Measurements from ENCODE around the gene TIA1.
"Not testable (repeated sequence)": the region's sequence is repeated elsewhere in the genome, so short reads cannot be mapped to it uniquely, and the experiment has no call there.

The TIA1 gene

DNA sequence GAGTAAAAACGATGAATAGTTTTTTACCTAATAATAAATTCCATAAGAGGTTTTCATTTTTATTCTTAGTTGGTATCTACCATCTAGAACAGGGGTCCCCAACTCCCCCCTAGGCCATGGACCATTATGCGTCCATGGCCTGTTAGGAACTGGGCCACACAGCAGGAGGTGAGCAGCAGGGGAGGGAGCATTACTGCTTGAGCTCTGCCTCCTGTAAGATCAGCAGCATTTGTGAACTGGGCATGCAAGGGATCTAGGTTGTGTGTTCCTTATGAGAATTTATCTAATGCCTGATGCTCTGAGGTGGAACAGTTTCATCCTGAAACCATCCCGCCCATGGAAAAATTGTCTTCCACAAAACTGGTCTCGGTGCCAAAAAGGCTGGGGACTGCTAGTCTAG lies 5.9 kb downstream of the TIA1 start:
- no peak for DNase-seq (ENCODE audit: low read depth)
- TF ChIP-seq, protein P1, sequence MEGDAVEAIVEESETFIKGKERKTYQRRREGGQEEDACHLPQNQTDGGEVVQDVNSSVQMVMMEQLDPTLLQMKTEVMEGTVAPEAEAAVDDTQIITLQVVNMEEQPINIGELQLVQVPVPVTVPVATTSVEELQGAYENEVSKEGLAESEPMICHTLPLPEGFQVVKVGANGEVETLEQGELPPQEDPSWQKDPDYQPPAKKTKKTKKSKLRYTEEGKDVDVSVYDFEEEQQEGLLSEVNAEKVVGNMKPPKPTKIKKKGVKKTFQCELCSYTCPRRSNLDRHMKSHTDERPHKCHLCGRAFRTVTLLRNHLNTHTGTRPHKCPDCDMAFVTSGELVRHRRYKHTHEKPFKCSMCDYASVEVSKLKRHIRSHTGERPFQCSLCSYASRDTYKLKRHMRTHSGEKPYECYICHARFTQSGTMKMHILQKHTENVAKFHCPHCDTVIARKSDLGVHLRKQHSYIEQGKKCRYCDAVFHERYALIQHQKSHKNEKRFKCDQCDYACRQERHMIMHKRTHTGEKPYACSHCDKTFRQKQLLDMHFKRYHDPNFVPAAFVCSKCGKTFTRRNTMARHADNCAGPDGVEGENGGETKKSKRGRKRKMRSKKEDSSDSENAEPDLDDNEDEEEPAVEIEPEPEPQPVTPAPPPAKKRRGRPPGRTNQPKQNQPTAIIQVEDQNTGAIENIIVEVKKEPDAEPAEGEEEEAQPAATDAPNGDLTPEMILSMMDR (conservative IDR thresholded peaks at IDR 0.05; ENCODE audit: control insufficient read depth, insufficient read depth, low read depth, low read length): no peak
- no peak overlapping the region for H3K4me3 ChIP-seq (ENCODE audit: control insufficient read depth, low read depth, low read length)

GRCh38 chr2:70241340-70241739 lies 7.1 kb downstream of the TIA1 start:
- peak; percentile 10 for DNase-seq (ENCODE audit: low read depth)
- TF ChIP-seq, protein P1 (conservative IDR thresholded peaks at IDR 0.05; ENCODE audit: control insufficient read depth, insufficient read depth, low read depth, low read length): no peak
- H3K4me3 ChIP-seq (ENCODE audit: control insufficient read depth, low read depth, low read length): no peak overlapping the region

DNA sequence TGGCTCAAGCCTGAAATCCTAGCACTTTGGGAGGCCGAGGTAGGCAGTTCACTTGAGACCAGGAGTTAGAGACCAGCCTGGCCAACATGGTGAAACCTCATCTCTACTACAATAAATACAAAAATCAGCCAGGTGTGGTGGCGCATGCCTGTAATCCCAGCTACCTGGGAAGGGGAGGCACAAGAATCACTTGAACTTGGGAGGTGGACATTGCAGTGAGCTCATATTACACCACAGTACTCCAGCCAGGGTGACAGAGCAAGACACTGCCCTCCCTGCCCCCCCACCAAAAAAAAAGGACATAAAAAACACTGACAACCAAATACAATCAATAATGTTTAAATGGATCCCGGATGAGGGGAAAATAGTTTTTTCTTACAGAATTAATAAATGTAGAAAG lies 7.8 kb downstream of the TIA1 start:
- H3K4me3 ChIP-seq (ENCODE audit: control insufficient read depth, low read depth, low read length): no peak overlapping the region
- TF ChIP-seq, protein P1 (conservative IDR thresholded peaks at IDR 0.05; ENCODE audit: control insufficient read depth, insufficient read depth, low read depth, low read length): no peak
- no peak for DNase-seq (ENCODE audit: low read depth)

GRCh38 chr2:70233926-70234325 lies 14.5 kb downstream of the TIA1 start:
- no peak overlapping the region for H3K4me3 ChIP-seq (ENCODE audit: control insufficient read depth, low read depth, low read length)
- DNase-seq (ENCODE audit: low read depth): no peak
- TF ChIP-seq, protein P1 (conservative IDR thresholded peaks at IDR 0.05; ENCODE audit: control insufficient read depth, insufficient read depth, low read depth, low read length): no peak

DNA sequence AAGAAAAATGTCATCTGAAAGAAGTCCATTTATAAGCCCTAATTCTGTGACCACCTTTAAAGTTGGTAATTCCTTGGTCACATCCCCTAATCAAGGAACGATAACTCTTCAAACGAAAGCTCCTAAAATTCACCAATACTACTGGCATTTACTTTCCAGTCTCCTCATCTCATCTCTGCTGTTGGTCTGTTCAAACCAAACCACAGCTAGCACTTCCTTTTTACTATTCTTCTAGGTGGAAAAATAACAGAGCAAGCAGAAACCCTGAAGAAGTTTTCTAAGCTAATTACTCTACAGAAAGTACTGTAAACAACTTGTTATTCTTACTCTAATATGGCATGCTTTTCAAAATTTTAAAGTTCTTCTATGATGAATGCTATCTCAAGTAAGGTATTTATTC lies 21.6 kb downstream of the TIA1 start:
- no peak for DNase-seq (ENCODE audit: low read depth)
- TF ChIP-seq, protein P1 (conservative IDR thresholded peaks at IDR 0.05; ENCODE audit: control insufficient read depth, insufficient read depth, low read depth, low read length): no peak
- no peak overlapping the region for H3K4me3 ChIP-seq (ENCODE audit: control insufficient read depth, low read depth, low read length)

- peak; percentile 9 for DNase-seq (ENCODE audit: low read depth)
- H3K4me3 ChIP-seq (ENCODE audit: control insufficient read depth, low read depth, low read length): not testable (repeated sequence)
These were observed 25.1 kb downstream of the TIA1 start for GRCh38 chr2:70223305-70223704.

DNA sequence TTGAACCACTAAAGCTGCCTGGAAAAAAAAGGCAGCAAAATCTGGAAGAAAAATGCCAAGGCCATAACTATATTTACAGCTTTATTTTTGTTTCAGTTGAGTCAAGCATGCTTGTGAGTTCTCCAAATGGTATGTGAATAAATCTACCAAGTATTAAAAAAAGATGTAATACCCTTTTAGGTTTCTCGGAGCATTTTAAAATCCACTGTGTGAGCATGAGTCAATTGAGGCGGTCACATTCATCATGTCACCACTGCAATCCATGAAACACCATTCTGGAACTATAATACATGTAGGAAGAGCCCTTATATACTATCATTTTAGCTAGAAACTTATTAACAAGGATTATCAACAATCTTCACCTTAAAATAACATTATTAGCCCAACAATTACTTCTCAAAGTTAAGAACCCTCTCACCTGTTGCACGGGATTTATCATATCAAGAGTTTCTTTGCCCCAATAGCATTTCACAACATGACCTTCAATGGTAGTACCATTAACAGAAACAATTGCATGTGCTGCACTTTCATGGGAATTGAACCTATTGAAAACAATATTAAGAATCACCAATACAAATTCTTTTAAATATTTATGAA lies 33.4 kb downstream of the TIA1 start:
- DNase-seq (ENCODE audit: low read depth): peak; percentile 89
- no peak overlapping the region for H3K4me3 ChIP-seq (ENCODE audit: control insufficient read depth, low read depth, low read length)
- TF ChIP-seq, protein P1 (conservative IDR thresholded peaks at IDR 0.05; ENCODE audit: control insufficient read depth, insufficient read depth, low read depth, low read length): no peak
